Gastroesophageal sphincter (tissue), 3 donors: Measurements from ENCODE around the gene FRG2B.

Source experiments
- POLR2A ChIP-seq, 2 donors: fragments of 450-650 bp; IDR thresholded peaks; one replicate each; pipeline ENCODE4 v1.6.1; 2017; ENCODE audit warnings: antibody characterized with exemption in 2 of 2, mild to moderate bottlenecking in 2 of 2, moderate library complexity in 1 of 2
- TF ChIP-seq, protein P1 (sequence below), 4 experiments: fragments of 200-600 bp in 2 of 4; fragments of 450-650 bp in 2 of 4; sonication (generic) in 1 of 4; IDR thresholded peaks; one replicate each; pipeline ENCODE4 v1.5.1; 2017 to 2019; ENCODE audit warnings: antibody characterized with exemption in 4 of 4, mild to moderate bottlenecking in 2 of 4, moderate library complexity in 2 of 4

DNA sequence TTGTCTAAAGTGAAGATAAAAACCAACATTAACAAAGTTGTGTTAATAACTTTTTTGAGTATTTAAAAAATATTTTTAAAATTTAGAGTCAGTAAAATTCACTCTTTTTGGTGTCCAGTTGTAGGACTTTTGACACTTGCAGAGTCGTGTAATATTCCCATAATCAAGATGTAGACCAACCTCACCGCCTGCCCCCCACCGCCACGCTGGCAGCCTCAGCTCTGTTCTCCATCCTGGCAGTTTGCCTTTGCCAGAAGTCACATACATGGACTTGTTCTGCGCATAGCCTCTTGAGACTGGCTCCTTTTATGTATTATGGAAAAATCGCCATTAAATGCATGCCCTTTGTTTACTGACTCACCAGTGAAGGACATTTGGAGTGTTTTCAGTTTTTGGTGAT lies 33.9 kb downstream of the FRG2B start:
- TF ChIP-seq, protein P1, sequence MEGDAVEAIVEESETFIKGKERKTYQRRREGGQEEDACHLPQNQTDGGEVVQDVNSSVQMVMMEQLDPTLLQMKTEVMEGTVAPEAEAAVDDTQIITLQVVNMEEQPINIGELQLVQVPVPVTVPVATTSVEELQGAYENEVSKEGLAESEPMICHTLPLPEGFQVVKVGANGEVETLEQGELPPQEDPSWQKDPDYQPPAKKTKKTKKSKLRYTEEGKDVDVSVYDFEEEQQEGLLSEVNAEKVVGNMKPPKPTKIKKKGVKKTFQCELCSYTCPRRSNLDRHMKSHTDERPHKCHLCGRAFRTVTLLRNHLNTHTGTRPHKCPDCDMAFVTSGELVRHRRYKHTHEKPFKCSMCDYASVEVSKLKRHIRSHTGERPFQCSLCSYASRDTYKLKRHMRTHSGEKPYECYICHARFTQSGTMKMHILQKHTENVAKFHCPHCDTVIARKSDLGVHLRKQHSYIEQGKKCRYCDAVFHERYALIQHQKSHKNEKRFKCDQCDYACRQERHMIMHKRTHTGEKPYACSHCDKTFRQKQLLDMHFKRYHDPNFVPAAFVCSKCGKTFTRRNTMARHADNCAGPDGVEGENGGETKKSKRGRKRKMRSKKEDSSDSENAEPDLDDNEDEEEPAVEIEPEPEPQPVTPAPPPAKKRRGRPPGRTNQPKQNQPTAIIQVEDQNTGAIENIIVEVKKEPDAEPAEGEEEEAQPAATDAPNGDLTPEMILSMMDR (IDR thresholded peaks at IDR 0.05) = no peak
- no peak for TF ChIP-seq POLR2A (IDR thresholded peaks at IDR 0.05)
